DMS 273 (cell line): ENCODE data around the gene LHPP.
"Not testable (repeated sequence)": the region's sequence is repeated elsewhere in the genome, so short reads cannot be mapped to it uniquely, and the experiment has no call there.

Experiments used
- DNase-seq: peaks from one replicate; lab custom pipeline; 2025; ENCODE audit not compliant: unreplicated experiment; lab: John Stamatoyannopoulos, UW

Gene LHPP, protein sequence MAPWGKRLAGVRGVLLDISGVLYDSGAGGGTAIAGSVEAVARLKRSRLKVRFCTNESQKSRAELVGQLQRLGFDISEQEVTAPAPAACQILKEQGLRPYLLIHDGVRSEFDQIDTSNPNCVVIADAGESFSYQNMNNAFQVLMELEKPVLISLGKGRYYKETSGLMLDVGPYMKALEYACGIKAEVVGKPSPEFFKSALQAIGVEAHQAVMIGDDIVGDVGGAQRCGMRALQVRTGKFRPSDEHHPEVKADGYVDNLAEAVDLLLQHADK

DNA sequence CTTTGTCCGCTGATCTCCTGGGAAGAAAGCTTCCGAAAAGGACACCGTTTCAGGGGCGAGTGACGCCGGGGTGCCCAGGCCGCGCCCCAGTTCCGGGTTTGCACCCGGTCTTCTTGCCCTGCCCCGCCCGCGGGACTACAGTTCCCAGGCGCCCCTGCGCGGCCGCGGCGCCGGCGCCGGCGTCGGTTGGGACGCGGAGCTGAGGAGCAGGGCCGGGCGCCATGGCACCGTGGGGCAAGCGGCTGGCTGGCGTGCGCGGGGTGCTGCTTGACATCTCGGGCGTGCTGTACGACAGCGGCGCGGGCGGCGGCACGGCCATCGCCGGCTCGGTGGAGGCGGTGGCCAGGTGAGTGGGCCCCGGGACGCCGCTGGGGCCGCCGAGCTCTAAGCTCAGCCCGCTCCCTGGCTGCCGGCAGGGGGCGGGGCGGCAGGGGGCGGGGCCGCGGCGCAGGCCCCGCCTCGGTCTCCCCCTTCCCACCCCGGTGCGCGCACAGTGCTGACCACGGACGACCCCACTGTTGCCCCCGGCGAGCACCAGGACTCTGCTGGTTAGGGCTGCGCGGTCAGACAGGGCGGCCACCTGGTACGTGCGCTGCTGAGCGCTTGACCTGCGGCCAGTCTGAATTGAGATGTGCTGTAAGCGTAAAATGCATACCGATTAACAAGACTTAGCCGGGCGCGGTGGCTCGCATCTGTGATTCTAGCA is at the start of gene LHPP:
LHPP (plus strand) TSS at position 182 of the 706 bp plus-strand sequence; CDS start at position 222, 40 bp downstream.
- DNase-seq: peak; percentile 87

DNA sequence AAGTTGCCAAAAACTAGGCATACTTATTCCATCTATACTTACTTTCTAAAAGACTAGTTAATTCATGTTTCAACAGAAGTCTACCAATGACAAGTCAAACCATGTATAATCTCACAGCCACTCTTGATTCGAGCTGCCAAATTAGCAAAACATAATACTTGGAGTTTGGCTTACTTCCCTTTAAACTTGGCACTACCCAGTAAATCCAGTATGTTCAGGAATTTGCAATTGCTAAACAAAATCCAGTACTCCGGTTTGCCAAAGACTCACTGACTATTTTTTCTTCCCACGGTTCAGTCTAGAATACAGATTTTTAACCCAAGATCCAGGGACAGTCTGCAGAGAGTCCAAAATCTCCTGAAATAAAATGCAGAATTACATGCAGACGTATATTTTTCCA is 47.5 kb upstream of the LHPP start:
- DNase-seq: no peak

DNA sequence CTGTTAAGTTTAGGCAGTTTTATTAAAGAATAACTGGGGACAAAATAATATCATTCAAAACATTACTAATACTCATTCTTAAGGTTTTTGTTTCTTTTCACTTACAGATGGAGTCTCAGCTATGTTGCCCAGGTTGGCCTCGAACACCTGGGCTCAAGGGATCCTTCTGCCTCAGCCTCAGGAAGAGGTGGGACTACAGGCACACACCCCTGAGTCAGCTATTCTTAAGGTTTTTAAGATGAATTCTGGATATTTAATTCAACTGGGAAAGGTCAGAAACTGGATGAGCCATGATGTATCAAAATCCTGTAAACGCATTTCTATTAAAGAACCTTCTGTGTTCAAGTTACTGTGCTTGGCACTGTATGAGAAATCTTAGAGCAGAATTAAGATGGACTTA is 46.4 kb upstream of the LHPP start:
- DNase-seq: no peak

DNA sequence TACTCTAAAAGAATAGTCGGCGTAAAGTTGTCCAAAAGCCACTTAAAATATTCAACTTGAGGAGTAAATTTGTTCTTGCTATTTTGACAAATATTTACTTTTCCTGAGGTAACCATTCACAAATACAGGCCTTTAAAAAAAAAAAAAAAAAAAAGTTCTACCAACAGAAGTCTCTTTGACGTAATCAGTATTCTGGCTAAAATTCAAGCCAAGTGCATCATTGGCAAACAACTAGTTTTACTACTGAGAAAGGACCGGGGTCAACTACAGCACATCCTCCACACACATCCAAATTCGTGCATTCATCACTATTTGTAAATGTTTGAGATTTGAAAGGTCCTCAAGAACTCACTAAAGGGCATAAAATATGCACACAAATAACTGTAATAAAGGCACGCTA is 44.9 kb upstream of the LHPP start:
- no peak for DNase-seq

DNA sequence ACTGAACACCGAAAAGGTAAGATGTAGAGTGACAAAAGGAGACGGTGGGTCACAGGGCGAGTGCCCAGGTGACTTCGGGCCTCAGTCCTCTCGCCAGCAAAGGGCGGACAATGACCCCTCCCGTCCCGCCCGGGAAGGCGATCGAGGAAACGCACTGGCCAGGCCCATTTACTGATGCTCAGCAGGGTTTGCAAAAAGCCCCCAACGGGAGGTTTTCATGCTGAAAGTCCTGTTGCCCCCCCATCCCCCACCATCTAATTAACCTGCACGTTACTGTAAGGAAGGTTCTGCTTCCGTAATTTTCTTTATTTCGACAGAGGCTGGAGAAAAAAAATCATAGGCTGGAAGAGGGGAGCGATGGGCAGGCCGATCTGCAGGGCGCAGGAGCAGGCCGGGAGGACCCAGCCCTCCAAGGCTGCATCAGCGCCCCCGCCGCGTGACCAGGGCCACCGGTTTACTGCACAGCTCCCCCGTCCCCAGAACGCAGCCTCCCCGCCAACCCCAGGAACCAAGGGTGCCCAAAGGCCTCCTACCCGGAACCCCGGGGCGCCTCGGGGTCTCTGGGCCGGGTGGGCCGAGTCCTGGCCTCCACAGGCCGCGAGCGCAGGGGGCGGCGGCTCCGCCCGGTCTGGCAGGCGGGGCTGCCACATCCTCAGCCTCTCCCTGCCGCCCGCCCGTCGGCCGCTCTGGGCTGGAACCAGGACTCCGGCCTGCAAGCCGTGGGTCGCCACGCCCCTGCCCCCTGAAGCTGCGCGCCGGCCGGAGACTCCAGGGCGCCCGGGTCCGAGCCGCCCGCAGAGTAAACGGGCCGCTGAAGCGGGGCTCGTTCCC is 43.5 kb upstream of the LHPP start:
- DNase-seq: peak; percentile 70

DNA sequence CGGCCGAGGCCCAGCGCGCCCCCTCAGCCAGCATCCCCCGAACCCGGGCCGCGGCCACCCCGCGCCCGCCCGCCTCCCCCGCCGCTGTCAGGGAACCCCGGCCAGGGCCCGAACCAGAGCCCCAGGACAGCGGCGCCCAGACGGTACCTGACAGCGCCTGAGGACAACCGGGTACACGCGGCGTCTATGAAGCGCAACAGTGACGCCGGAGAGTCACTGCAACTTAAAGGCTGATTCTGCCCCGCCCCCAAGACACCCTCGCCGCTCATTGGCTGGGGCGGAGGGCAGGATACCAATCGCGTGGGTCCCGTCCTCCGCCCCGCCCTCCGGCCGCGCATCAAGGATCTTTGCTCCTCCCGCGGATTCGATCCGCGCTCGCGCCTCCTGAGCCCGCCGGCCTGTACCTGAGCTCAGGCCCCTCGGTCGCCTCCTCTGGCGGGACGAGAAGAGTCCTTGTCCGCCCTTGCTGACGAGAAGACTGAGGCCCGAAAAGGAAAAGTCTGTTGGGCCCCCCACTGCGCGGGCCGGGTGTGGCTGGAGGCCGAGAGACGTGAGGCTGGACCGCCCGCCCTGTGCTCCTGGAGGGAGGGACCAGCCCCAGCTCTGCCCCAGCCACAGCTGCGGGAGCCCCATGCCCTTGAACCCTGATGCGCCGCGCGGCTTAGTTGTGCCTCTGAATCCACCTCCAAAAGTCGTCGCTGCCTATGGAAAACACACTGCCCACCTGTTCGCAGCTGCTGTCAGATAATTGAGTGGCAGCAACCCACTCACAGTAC is 42.7 kb upstream of the LHPP start, which contains the start of gene OAT:
OAT (minus strand) TSS at position 198 of the 776 bp plus-strand sequence. CDS start 6,752 bp downstream, outside the sequence.
- peak; percentile 97 for DNase-seq

DNA sequence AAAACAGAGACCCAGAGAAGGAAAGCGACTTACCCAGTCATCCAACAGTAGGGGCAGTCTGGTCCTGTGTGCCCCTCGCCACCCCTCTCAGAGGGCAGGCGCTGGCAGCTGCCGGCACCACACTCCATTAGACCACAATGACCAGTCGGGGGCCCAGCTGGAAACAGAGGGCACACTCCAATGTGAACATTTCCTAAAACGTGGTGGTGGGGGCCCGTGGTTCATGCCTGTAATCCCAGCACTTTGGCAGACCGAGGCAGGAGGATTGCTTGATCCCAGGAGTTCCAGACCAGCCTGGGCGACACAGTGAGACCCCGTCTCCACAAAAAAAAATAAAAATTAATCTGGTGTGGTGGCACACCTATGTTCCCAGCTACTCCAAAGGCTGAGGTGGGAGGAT is 42.0 kb upstream of the LHPP start:
- DNase-seq: no peak

DNA sequence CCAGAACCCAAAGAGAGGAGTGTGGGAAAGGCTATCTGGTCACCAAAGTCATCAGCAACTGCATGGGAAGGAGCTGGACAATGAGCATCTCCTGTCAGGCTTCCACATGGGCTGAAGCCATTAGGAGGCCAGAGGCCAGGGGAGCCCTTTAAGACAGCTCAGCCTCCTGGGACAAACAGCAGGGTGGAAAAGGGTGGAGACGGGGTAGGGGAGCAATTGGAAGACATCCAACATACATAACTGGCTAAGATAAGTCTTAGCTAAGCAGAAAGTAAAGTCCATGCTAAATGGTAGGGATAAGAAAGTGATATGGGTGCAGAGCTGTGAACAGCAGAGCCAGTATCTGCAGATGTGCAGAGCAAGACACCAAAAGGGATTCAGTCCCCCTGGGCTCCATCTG is 41.4 kb upstream of the LHPP start:
- no peak for DNase-seq

DNA sequence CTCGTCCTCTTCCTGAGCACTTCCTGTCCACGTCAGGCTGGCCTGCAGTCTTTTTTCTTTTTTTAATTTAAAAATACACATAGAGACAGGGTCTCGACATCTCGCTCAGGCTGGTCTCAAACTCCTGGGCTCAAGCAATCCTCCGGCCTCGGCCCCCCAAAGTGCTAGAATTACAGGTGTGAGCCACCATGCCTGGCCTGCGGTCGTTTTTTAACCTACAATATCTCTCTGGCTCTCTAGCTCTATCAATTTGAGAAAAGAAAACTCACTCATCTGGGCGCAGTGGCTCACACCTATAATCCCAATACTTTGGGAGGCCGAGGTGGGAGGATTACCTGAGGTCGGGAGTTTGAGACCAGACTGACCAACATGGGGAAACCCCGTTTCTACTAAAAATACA is 38.9 kb upstream of the LHPP start:
- no peak for DNase-seq

DNA sequence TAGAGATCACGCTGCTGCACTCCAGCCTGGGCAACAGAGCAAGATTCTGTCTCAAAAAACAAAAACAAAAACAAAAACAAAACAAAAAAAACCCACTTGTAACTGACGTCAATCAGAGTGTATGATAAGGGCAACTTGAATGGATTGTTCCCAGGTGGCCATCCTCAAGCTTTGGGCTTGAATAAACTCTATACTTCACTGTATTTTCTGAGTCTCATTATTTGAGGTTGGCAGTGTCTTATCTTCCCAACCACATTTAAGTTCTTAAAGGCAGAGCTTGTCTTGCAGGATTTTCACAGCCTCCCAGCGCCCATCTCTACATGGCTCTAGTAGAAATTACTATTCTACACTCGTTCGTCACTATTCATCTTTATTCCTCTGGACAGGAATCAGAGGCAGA is 37.8 kb upstream of the LHPP start:
- no peak for DNase-seq

DNA sequence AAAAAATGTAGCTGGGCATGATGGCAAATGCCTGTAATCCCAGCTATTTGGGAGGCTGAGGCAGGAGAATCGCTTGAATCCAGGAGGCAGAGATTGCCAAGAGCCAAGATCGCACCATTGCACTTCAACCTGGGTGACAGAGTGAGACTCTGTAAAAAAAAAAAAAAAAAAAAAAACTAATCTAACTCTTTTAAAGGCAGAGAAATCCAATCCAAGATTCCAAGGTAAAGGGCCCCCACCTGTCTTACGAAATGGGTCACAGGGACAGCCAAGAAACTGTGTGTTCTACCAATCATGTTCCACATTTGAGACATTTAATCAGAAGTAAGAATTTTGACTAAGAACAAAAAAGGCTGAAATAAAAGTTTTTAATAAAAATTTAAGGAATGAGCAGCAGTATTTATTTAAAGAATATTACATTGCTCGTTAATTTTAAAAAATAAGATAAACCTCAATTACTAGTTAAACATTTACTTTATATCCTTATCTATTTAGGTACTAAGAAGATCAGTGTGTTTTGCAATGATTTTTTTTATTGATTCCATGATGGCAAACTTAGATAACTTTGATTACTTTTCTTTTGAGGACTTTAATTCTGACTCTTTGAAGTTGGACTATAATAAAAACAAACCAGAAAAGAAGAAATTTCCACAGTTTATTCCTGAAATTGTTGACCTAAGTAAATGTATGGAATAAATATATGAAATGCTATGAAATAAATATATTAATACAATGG is 36.2 kb upstream of the LHPP start:
- DNase-seq: no peak

DNA sequence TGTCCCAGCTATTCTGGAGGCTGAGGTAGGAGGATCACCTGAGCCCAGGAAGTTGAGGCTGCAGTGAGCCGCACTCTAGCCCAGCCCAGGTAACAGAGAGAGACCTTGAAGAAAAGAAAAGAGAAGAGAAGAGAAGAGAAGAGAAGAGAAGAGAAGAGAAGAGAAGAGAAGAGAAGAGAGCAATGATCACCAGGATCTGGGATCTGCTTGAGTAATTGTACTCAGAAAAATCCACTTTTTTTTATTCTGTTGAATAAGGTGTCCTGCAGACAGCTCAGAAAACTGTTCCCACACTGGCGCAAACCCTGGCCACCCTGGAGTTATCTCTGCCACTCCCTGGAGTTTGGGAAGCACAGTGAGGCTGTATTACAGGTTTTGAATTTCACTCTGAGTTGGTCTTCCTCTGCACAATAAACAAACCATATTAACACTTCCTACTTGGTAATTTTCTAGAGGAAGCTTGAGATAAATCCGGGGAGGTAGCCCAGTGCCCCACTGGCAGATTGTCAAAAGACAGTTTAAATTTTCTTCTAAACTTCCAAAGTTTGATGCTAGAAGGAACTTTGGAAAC is 33.3 kb upstream of the LHPP start:
- no peak for DNase-seq

DNA sequence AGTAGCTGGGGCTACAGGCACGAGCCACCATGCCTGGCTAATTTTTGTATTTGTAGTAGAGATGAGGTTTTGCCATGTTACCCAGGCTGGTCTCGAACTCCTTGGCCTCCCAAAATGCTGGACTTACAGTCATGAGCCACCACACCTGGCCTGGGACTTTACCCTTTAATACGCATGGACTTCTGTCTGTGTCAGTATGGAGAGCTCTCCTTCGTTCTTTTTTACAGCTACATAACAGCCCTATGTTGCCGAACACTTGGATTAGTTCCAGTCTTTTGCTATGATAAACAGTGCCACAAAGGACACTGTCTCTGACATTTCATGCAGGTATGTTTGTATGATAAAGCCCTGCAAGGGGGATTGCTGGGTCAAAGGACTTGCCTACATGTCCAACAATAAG is 32.0 kb upstream of the LHPP start:
- DNase-seq: no peak

DNA sequence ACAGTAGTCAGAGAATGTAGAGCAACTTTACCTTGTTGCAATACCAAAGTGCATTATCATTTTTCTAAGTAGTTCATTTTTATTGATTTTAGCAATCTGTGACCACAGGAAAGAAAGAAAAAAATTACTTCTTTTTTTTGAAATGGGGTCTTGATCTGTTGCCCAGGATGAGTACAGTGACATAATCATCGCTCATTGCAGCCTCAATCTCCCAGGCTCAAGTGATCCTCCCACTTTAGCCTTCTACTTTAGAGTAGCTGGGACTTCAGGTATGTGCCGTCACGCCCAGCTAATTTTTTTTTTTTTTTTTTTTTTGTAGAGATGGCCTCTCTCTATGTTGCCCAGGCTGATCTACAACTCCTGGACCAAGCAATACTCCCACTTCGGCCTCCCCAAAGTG is 31.5 kb upstream of the LHPP start:
- no peak for DNase-seq

DNA sequence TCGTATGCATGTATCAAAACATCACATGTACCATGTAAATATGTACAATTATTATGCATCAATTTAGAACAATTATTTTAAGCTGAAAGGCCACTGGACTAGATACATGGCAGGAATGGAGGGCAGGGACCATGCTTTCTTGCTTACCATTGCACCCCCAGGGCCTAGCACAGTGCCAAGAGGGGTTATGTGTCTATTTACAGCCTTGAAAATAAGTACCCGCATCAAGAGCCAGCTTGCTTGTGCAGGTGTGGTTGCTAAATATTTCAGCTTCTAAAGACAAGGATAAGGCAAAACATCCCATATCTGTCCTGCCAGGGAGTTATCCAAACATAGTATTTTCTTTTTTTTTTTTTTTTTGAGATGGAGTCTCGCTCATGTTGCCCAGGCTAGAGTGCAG is 28.2 kb upstream of the LHPP start:
- DNase-seq: no peak

DNA sequence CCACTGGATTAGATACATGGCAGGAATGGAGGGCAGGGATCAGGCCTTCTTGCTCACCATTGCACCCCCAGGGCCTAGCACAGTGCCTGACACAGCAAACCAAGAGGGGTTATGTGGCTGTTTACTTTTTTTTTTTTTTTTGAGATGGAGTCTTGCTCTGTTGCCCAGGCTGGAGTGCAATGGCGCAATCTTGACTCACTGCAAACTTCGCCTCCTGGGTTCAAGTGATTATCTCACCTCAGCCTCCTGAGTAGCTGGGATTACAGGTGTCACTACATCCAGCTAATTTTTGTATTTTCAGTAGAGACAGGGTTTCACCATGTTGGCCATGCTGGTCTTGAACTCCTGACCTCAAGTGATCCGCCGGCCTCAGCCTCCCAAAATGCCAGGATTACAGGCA is 25.9 kb upstream of the LHPP start:
- not testable (repeated sequence) for DNase-seq

DNA sequence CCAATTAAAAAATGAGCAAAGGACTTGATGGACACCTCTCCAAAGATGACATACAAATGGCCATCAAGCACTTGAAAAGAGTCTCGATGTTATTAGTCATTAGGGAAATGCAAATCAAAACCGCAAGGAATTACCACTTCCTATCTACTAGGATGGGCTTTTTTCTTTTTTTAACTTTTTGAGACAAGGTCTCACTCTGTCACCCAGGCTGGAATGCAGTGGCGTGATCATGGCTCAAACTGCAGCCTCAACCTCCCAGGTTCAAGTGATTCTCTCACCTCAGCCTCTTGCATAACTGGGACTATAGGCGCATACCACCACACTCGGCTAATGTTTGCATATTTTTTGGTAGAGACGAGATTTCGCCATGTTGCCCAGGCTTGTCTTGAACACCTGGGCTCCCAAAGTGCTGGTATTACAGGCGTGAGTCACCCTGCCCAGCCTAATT is 25.4 kb upstream of the LHPP start:
- DNase-seq: no peak

DNA sequence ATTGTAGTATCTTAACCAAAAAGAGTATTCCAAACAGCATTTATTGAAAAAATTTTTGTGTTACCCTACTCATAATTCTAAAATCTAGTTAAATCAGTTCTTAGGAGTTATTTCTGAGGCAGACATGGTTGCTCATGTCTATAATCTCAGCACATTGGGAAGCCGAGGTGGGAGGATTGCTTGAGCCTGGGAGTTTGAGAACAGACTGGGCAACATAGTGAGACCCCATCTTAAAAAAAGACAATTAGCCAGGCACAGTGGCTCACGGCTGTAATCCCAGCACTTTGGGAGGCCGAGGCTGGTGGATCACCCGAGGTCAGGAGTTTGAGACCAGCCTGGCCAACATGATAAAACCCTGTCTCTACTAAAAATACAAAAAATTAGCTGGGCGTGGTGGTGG is 19.9 kb upstream of the LHPP start:
- not testable (repeated sequence) for DNase-seq

DNA sequence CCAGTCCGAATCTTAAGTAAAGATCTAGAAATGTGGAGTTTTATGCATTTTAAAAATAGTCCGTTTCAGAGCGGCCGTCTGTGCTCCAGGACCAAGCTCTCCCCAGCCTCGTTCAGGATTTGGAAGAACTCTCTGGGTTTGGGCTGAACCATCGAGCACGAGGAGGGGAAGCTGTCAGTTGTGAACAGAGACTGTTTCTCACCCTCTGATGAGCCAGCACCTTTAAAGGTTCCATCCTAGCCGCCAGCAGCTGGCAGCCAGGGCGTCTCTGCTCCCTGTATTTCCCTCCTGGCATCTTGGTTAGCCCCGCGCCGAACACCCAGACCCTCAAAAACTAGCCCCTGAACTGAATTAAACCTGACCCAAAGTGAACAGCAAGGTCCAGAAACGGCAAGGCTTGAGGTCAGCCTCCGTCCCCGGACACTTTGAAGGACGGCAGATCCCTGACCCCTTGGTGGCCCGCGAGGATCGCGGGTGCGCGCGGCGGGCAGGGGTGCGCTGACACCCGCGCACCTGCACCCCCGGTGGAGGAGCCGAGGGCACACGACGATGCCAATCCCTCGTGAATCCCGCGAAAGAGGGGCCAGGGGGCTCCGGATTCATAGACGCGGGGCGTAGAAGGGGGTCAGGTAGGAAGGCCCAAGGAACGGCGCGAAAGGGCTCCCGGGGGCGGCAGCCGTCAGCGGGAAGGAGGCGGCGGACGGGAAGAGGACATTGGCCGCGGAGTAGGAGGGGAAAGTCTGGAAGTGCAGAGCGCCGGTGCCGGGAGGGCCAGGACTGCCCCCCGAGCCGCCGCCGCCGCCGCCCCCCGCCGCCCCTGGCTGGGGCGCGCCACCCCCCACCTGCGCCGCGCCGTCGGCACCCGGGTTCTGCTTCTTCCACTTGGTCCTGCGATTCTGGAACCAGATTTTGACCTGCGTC is 14.5 kb upstream of the LHPP start:
- DNase-seq: no peak
